ENCODE results near the gene SDCBP2. TPM values are rescaled to one million over a fixed set of nuclear protein-coding genes. Genes with fewer than 3 reads are reported as not detected.

SDCBP2 gene
- total and polyA plus RNA-seq, 2 of the 13 experiments (the other 11 are each of a cell fraction or from before 2014, with no cell fraction given), result 1.2 to 2.4 TPM

- Histone ChIP-seq H3K4me1 (ENCODE audit: insufficient read depth, low read length) (peaks cover 5% of the 10 kb centered on the region; the same call in 1 of the 2 replicates), H3K27me3 (ENCODE audit: control insufficient read depth in 1 of 2, insufficient read depth in 2 of 2, low read length in 2 of 2) (no peaks in the 10 kb centered on the region), H3K4me3 (replicated peaks in 1 of 3; ENCODE audit: insufficient read depth in 1 of 3, low read depth in 2 of 3, low read length in 3 of 3) (no peak overlapping the region), H3K9ac (ENCODE audit: insufficient read depth, low read depth, low read length) (no peak overlapping the region), H3K27ac (ENCODE audit: extremely low read length, insufficient read depth, low read length) (no peak overlapping the region), H2AFZ (ENCODE audit: low read length) (no peak overlapping the region), H4K20me1 (ENCODE audit: insufficient read depth, low read length) (peaks cover 12% of the 10 kb centered on the region), H3K36me3 (replicated peaks in 1 of 2; ENCODE audit: control insufficient read depth in 1 of 2, insufficient read depth in 2 of 2, low read length in 2 of 2) (peaks cover 18 to 59% of the 10 kb centered on the region in 2 experiments), H3K79me2 (ENCODE audit: insufficient read depth, low read length) (peaks cover 6% of the 10 kb centered on the region), H3K4me2 (ENCODE audit: low read depth, low read length) (no peak overlapping the region), H3K9me3 (ENCODE audit: low read length) (no peaks in the 10 kb centered on the region)
- ATAC-seq, result no peak
- WGBS (ENCODE audit: low lambda C conversion rate), result 97% methylated on average over 7 of the region's 7 CpGs
- in situ Hi-C loops (cut with HindIII; ENCODE audit: extremely low pct_ligation_motif_present, low pct_unique_long_range_greater_than_20kb) (no loop called here), intact Hi-C loops (cut with micrococcal nuclease; ENCODE audit: unreplicated experiment) (no loop called here)
- CTCF ChIA-PET (ENCODE audit: low intra/inter-chr PET ratio, low total read pairs), result no interaction called here
- no TSS peak for BruUV-seq (replicated peaks)
- no peak for FAIRE-seq
- POLR2A ChIA-PET, result no interaction called here
- no peak for DNase-seq (ENCODE audit: low spot score)
- peak; percentile 62 for TF ChIP-seq RBM22 (optimal IDR thresholded peaks at IDR 0.05; ENCODE audit: low read length)
- no peak for TF ChIP-seq ZNF770 (CRISPR knock-in tag; IDR thresholded peaks at IDR 0.05)
Measured at GRCh38 chr20:1368448-1369199, 39.7 kb upstream of the SDCBP2 start.

GRCh38 chr20:1367479-1367878, 38.5 kb upstream of the SDCBP2 start:
- in situ Hi-C loops (cut with HindIII; ENCODE audit: extremely low pct_ligation_motif_present, low pct_unique_long_range_greater_than_20kb), result no loop called here
- no peak overlapping the region for H2AFZ ChIP-seq (ENCODE audit: low read length)
- 98% methylated on average over 4 of the region's 4 CpGs for WGBS (ENCODE audit: low lambda C conversion rate)
- peaks cover 5% of the 10 kb centered on the region; the same call in 1 of the 2 replicates for H3K4me1 ChIP-seq (ENCODE audit: insufficient read depth, low read length)
- no peaks in the 10 kb centered on the region for H3K9me3 ChIP-seq (ENCODE audit: low read length)
- peaks cover 3% of the 10 kb centered on the region for H3K79me2 ChIP-seq (ENCODE audit: insufficient read depth, low read length)
- FAIRE-seq (no peak), DNase-seq (ENCODE audit: low spot score) (no peak), ATAC-seq (no peak; the same call in 2 of the 3 replicates)
- H3K27ac ChIP-seq (ENCODE audit: extremely low read length, insufficient read depth, low read length), result no peak overlapping the region
- H4K20me1 ChIP-seq (ENCODE audit: insufficient read depth, low read length), result peaks cover 12% of the 10 kb centered on the region; the same call in 1 of the 2 replicates
- H3K27me3 ChIP-seq (ENCODE audit: control insufficient read depth in 1 of 2, insufficient read depth in 2 of 2, low read length in 2 of 2), result no peaks in the 10 kb centered on the region
- CTCF ChIA-PET (ENCODE audit: low intra/inter-chr PET ratio, low total read pairs), result no interaction called here
- POLR2A ChIA-PET, result no interaction called here
- H3K36me3 ChIP-seq (replicated peaks in 1 of 2; ENCODE audit: control insufficient read depth in 1 of 2, insufficient read depth in 2 of 2, low read length in 2 of 2), result peaks cover 15 to 53% of the 10 kb centered on the region in 2 experiments
- H3K4me2 ChIP-seq (ENCODE audit: low read depth, low read length), result no peak overlapping the region
- intact Hi-C loops (cut with micrococcal nuclease; ENCODE audit: unreplicated experiment), result no loop called here
- no peak overlapping the region for H3K9ac ChIP-seq (ENCODE audit: insufficient read depth, low read depth, low read length)
- no TSS peak for BruUV-seq (replicated peaks)
- H3K4me3 ChIP-seq (replicated peaks in 1 of 3; ENCODE audit: insufficient read depth in 1 of 3, low read depth in 2 of 3, low read length in 3 of 3), result no peak overlapping the region
- no peak for TF ChIP-seq ARID4A (CRISPR knock-in tag; IDR thresholded peaks at IDR 0.05; ENCODE audit: borderline replicate concordance)
- TF ChIP-seq DRAP1 (CRISPR knock-in tag; IDR thresholded peaks at IDR 0.05), result no peak
- TF ChIP-seq SIX4 (CRISPR knock-in tag; IDR thresholded peaks at IDR 0.05), result no peak
- no peak for TF ChIP-seq MYC (CRISPR knock-in tag; IDR thresholded peaks at IDR 0.05; ENCODE audit: borderline replicate concordance)
- TF ChIP-seq POLR2G (IDR thresholded peaks at IDR 0.05; ENCODE audit: low read depth, low read length), result peak; percentile 41; the same call in 1 of the 2 replicates
- no peak for TF ChIP-seq PATZ1 (CRISPR knock-in tag; IDR thresholded peaks at IDR 0.05)
